Central memory CD8-positive, alpha-beta T cell (primary cell): ENCODE results near the gene LHFPL3.
"Not testable (repeated sequence)": the region's sequence is repeated elsewhere in the genome, so short reads cannot be mapped to it uniquely, and the experiment has no call there.

Experiments used
- ATAC-seq: fragments of 150-1000 bp; cut with Tn5 transposase; replicated peaks from 2 replicates; pipeline ENCODE4 v1.10.0; 2022; ENCODE audit warnings: mild to moderate bottlenecking, moderate FRiP score, moderate number of reproducible peaks; ENCODE audit not compliant: poor library complexity, severe bottlenecking; ENCODE audit errors: extremely low read depth
- DNase-seq, 2 donors: peaks; one replicate each; pipeline ENCODE4 v3.0.0; 2021; ENCODE audit warnings: low spot score in 2 of 2
- H3K27ac Mint-ChIP-seq: one replicate; pipeline ENCODE4 v1.8.0; 2022; ENCODE audit warnings: low read depth, mild to moderate bottlenecking, moderate library complexity, mixed read lengths
- H3K27me3 Mint-ChIP-seq: one replicate; pipeline ENCODE4 v1.8.0; 2022; ENCODE audit warnings: mixed read lengths
- H3K36me3 Mint-ChIP-seq: one replicate; pipeline ENCODE4 v1.8.0; 2022; ENCODE audit warnings: mild to moderate bottlenecking, moderate library complexity, mixed read lengths; ENCODE audit not compliant: insufficient read depth
- H3K4me1 Mint-ChIP-seq: one replicate; pipeline ENCODE4 v1.8.0; 2022; ENCODE audit warnings: mixed read lengths
- H3K4me3 Mint-ChIP-seq: one replicate; pipeline ENCODE4 v1.8.0; 2022; ENCODE audit warnings: mild to moderate bottlenecking, moderate library complexity, mixed read lengths
- H3K9me3 Mint-ChIP-seq: one replicate; pipeline ENCODE4 v1.8.0; 2022; ENCODE audit warnings: mixed read lengths

Gene LHFPL3

GRCh38 chr7:104569751-104570150 lies 241.3 kb downstream of the LHFPL3 start:
- peaks cover 21% of the 10 kb centered on the region for H3K27me3 Mint-ChIP-seq
- H3K4me3 Mint-ChIP-seq, result no peak overlapping the region
- H3K36me3 Mint-ChIP-seq, result no peaks in the 10 kb centered on the region
- DNase-seq, result no peak
- ATAC-seq, result no peak
- H3K27ac Mint-ChIP-seq, result no peak overlapping the region
- no peaks in the 10 kb centered on the region for H3K4me1 Mint-ChIP-seq
- no peaks in the 10 kb centered on the region for H3K9me3 Mint-ChIP-seq

- H3K4me1 Mint-ChIP-seq, result no peaks in the 10 kb centered on the region
- ATAC-seq (no peak), DNase-seq (no peak)
- H3K27me3 Mint-ChIP-seq, result peaks cover 21% of the 10 kb centered on the region
- no peaks in the 10 kb centered on the region for H3K36me3 Mint-ChIP-seq
- H3K4me3 Mint-ChIP-seq, result no peak overlapping the region
- H3K27ac Mint-ChIP-seq, result no peak overlapping the region
- no peaks in the 10 kb centered on the region for H3K9me3 Mint-ChIP-seq
Measured at GRCh38 chr7:104572554-104572953, 244.2 kb downstream of the LHFPL3 start.

- no peak overlapping the region for H3K27ac Mint-ChIP-seq
- no peak overlapping the region for H3K4me3 Mint-ChIP-seq
- no peak for DNase-seq
- H3K27me3 Mint-ChIP-seq, result no peaks in the 10 kb centered on the region
- H3K36me3 Mint-ChIP-seq, result no peaks in the 10 kb centered on the region
- H3K9me3 Mint-ChIP-seq, result no peaks in the 10 kb centered on the region
- ATAC-seq, result no peak
- no peaks in the 10 kb centered on the region for H3K4me1 Mint-ChIP-seq
Measured at GRCh38 chr7:104584620-104585019, 256.2 kb downstream of the LHFPL3 start.

GRCh38 chr7:104595591-104595990 lies 267.2 kb downstream of the LHFPL3 start:
- not testable (repeated sequence) for H3K4me3 Mint-ChIP-seq, H3K27ac Mint-ChIP-seq, H3K4me1 Mint-ChIP-seq, ATAC-seq, H3K36me3 Mint-ChIP-seq, DNase-seq
- peaks cover 17% of the 10 kb centered on the region for H3K27me3 Mint-ChIP-seq
- H3K9me3 Mint-ChIP-seq, result peaks cover 17% of the 10 kb centered on the region

- Mint-ChIP-seq H3K36me3 (peaks cover 3% of the 10 kb centered on the region), H3K27ac (no peak overlapping the region), H3K4me1 (no peaks in the 10 kb centered on the region), H3K9me3 (peaks cover 5% of the 10 kb centered on the region), H3K27me3 (no peaks in the 10 kb centered on the region), H3K4me3 (no peak overlapping the region)
- DNase-seq (no peak), ATAC-seq (no peak)
Measured at GRCh38 chr7:104603957-104604356, 275.6 kb downstream of the LHFPL3 start.

GRCh38 chr7:104604706-104605105 lies 276.3 kb downstream of the LHFPL3 start:
- H3K9me3 Mint-ChIP-seq, result peaks cover 5% of the 10 kb centered on the region
- no peaks in the 10 kb centered on the region for H3K27me3 Mint-ChIP-seq
- no peak overlapping the region for H3K27ac Mint-ChIP-seq
- H3K4me1 Mint-ChIP-seq, result no peaks in the 10 kb centered on the region
- peaks cover 3% of the 10 kb centered on the region for H3K36me3 Mint-ChIP-seq
- DNase-seq (no peak), ATAC-seq (no peak)
- no peak overlapping the region for H3K4me3 Mint-ChIP-seq

- Mint-ChIP-seq H3K27me3 (no peaks in the 10 kb centered on the region), H3K36me3 (peaks cover 1% of the 10 kb centered on the region), H3K27ac (no peak overlapping the region), H3K4me1 (no peaks in the 10 kb centered on the region), H3K4me3 (no peak overlapping the region), H3K9me3 (no peaks in the 10 kb centered on the region)
- DNase-seq (no peak), ATAC-seq (no peak)
Measured at GRCh38 chr7:104621321-104621720, 292.9 kb downstream of the LHFPL3 start.

GRCh38 chr7:104625956-104626355 lies 297.6 kb downstream of the LHFPL3 start:
- no peak overlapping the region for H3K4me3 Mint-ChIP-seq
- H3K27ac Mint-ChIP-seq, result no peak overlapping the region
- DNase-seq, result no peak
- ATAC-seq, result no peak
- H3K27me3 Mint-ChIP-seq, result no peaks in the 10 kb centered on the region
- H3K36me3 Mint-ChIP-seq, result no peaks in the 10 kb centered on the region
- no peaks in the 10 kb centered on the region for H3K9me3 Mint-ChIP-seq
- H3K4me1 Mint-ChIP-seq, result no peaks in the 10 kb centered on the region

GRCh38 chr7:104627516-104627915 lies 299.1 kb downstream of the LHFPL3 start:
- DNase-seq, result no peak
- no peaks in the 10 kb centered on the region for H3K36me3 Mint-ChIP-seq
- no peak for ATAC-seq
- H3K4me3 Mint-ChIP-seq, result no peak overlapping the region
- H3K27ac Mint-ChIP-seq, result no peak overlapping the region
- no peaks in the 10 kb centered on the region for H3K27me3 Mint-ChIP-seq
- H3K9me3 Mint-ChIP-seq, result no peaks in the 10 kb centered on the region
- no peaks in the 10 kb centered on the region for H3K4me1 Mint-ChIP-seq

- Mint-ChIP-seq H3K27me3 (no peaks in the 10 kb centered on the region), H3K4me3 (no peak overlapping the region)
- no peak for ATAC-seq
Measured at GRCh38 chr7:104628017-104628416, 299.6 kb downstream of the LHFPL3 start.

GRCh38 chr7:104629408-104629807 lies 301.0 kb downstream of the LHFPL3 start:
- Mint-ChIP-seq H3K4me1 (no peaks in the 10 kb centered on the region), H3K27me3 (no peaks in the 10 kb centered on the region), H3K27ac (no peak overlapping the region), H3K36me3 (no peaks in the 10 kb centered on the region), H3K4me3 (no peak overlapping the region), H3K9me3 (no peaks in the 10 kb centered on the region)
- DNase-seq, result no peak
- ATAC-seq, result no peak

More at GRCh38 chr7:104628017-104628416, 299.6 kb downstream of the LHFPL3 start:
- no peak for DNase-seq
- Mint-ChIP-seq H3K36me3 (no peaks in the 10 kb centered on the region), H3K4me1 (no peaks in the 10 kb centered on the region), H3K9me3 (no peaks in the 10 kb centered on the region), H3K27ac (no peak overlapping the region)

GRCh38 chr7:104640506-104640905 lies 312.1 kb downstream of the LHFPL3 start:
- ATAC-seq (no peak), DNase-seq (no peak)
- peaks cover 5% of the 10 kb centered on the region for H3K4me1 Mint-ChIP-seq
- peaks cover 44% of the 10 kb centered on the region for H3K27me3 Mint-ChIP-seq
- H3K4me3 Mint-ChIP-seq, result no peak overlapping the region
- no peaks in the 10 kb centered on the region for H3K36me3 Mint-ChIP-seq
- no peak overlapping the region for H3K27ac Mint-ChIP-seq
- H3K9me3 Mint-ChIP-seq, result no peaks in the 10 kb centered on the region

- Mint-ChIP-seq H3K27me3 (peaks cover 63% of the 10 kb centered on the region), H3K4me1 (peaks cover 5% of the 10 kb centered on the region), H3K36me3 (no peaks in the 10 kb centered on the region), H3K4me3 (no peak overlapping the region), H3K27ac (no peak overlapping the region), H3K9me3 (no peaks in the 10 kb centered on the region)
- DNase-seq (no peak), ATAC-seq (no peak)
Measured at GRCh38 chr7:104642560-104642959, 314.2 kb downstream of the LHFPL3 start.
